Activated naive CD4-positive, alpha-beta T cell treated with anti-CD3 and anti-CD28 coated beads, Interleukin-2, amount 50 U/mL, for 72 hours (primary cell): ENCODE measurements around the gene C4A. TPM values are rescaled to one million over a fixed set of nuclear protein-coding genes. Genes with fewer than 3 reads are reported as not detected.
"Not testable (repeated sequence)": the region's sequence is repeated elsewhere in the genome, so short reads cannot be mapped to it uniquely, and the experiment has no call there.

Experiments used
- ATAC-seq, 2 donors: fragments of 150-1000 bp; cut with Tn5 transposase; 2 replicates each; pipeline ENCODE4 v1.10.0; 2021; ENCODE audit warnings: mild to moderate bottlenecking in 2 of 2, moderate library complexity in 2 of 2
- DNase-seq, 2 donors: peaks; one replicate each; pipeline ENCODE4 v3.0.0; 2021 to 2022; ENCODE audit warnings: low spot score in 2 of 2
- H3K27ac Mint-ChIP-seq, 2 donors: one replicate each; pipeline ENCODE4 v1.8.0; 2022; ENCODE audit warnings: mild to moderate bottlenecking in 2 of 2, mixed read lengths in 2 of 2
- H3K36me3 Mint-ChIP-seq, 2 donors: one replicate each; pipeline ENCODE4 v1.8.0; 2022; ENCODE audit warnings: mixed read lengths in 2 of 2
- H3K9me3 Mint-ChIP-seq, 2 donors: one replicate each; pipeline ENCODE4 v1.8.0; 2022; ENCODE audit warnings: mixed read lengths in 2 of 2
- total RNA-seq, 2 donors: library from RNA; stranded (reverse); gene quantifications; one replicate each; pipeline ENCODE4 v1.2.3, GENCODE V29; 2022

Gene C4A
- total RNA-seq, 2 donors from 2014 or later, result 4.1 to 8.1 TPM

GRCh38 chr6:32037136-32037535 is 55.3 kb downstream of the C4A start:
- H3K36me3 Mint-ChIP-seq, H3K9me3 Mint-ChIP-seq, ATAC-seq, DNase-seq, H3K27ac Mint-ChIP-seq: not testable (repeated sequence)

DNA sequence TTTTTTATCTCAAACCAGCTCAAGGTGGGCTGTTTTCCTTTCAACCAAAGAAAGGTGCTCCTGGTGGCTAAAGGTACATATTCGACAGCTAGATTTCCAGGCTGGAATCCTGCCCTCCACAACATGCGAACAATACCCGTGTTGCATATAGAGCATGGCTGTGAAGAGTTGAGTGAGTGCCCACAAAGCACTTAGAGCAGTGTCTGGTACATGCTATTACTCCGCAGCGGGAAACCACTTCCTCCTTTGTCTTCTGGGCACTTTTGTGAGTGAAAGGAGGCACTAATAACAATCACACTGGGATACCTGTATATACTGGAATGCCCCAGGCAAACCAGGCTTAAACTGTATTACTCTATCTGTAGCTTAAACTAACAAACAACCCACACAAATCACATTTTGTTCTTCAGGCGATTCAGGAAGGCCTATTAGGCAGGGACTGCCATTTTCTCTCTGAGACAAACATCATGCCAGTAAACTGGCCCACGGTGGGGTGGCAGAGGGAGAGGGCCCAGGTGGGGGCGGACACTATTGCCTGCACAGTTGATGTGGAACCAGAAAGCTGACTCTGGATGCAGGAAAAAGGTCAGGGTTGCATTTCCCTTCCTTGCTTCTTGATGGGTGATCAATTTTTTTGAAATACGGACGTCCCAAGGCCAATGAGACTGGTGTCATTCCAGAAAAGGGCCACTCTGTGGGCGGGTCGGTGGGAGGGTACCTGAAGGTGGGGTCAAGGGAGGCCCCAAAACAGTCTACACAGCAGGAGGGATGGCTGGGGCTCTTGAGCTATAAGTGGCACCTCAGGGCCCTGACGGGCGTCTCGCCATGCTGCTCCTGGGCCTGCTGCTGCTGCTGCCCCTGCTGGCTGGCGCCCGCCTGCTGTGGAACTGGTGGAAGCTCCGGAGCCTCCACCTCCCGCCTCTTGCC is 56.0 kb downstream of the C4A start, which contains the start of gene CYP21A2:
CYP21A2 (plus strand) TSS at position 818 of the 927 bp plus-strand sequence; CDS start at position 826, 8 bp downstream.
- H3K27ac Mint-ChIP-seq, H3K36me3 Mint-ChIP-seq, H3K9me3 Mint-ChIP-seq, DNase-seq: not testable (repeated sequence)
- peak; percentile 58 to 73 for ATAC-seq

GRCh38 chr6:32038878-32039277 is 57.0 kb downstream of the C4A start:
- not testable (repeated sequence) for H3K9me3 Mint-ChIP-seq, H3K27ac Mint-ChIP-seq, DNase-seq, H3K36me3 Mint-ChIP-seq, ATAC-seq

GRCh38 chr6:32039321-32040274 is 57.7 kb downstream of the C4A start:
- not testable (repeated sequence) for H3K36me3 Mint-ChIP-seq, DNase-seq, H3K27ac Mint-ChIP-seq, ATAC-seq, H3K9me3 Mint-ChIP-seq

DNA sequence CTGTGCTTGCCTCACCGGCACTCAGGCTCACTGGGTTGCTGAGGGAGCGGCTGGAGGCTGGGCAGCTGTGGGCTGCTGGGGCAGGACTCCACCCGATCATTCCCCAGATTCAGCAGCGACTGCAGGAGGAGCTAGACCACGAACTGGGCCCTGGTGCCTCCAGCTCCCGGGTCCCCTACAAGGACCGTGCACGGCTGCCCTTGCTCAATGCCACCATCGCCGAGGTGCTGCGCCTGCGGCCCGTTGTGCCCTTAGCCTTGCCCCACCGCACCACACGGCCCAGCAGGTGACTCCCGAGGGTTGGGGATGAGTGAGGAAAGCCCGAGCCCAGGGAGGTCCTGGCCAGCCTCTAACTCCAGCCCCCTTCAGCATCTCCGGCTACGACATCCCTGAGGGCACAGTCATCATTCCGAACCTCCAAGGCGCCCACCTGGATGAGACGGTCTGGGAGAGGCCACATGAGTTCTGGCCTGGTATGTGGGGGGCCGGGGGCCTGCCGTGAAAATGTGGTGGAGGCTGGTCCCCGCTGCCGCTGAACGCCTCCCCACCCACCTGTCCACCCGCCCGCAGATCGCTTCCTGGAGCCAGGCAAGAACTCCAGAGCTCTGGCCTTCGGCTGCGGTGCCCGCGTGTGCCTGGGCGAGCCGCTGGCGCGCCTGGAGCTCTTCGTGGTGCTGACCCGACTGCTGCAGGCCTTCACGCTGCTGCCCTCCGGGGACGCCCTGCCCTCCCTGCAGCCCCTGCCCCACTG is 58.6 kb downstream of the C4A start:
- H3K36me3 Mint-ChIP-seq, H3K27ac Mint-ChIP-seq, ATAC-seq, DNase-seq, H3K9me3 Mint-ChIP-seq: not testable (repeated sequence)

DNA sequence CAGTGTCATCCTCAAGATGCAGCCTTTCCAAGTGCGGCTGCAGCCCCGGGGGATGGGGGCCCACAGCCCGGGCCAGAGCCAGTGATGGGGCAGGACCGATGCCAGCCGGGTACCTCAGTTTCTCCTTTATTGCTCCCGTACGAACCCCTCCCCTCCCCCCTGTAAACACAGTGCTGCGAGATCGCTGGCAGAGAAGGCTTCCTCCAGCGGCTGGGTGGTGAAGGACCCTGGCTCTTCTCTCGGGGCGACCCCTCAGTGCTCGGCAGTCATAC is 59.1 kb downstream of the C4A start:
- not testable (repeated sequence) for H3K9me3 Mint-ChIP-seq, H3K27ac Mint-ChIP-seq, ATAC-seq, DNase-seq, H3K36me3 Mint-ChIP-seq

DNA sequence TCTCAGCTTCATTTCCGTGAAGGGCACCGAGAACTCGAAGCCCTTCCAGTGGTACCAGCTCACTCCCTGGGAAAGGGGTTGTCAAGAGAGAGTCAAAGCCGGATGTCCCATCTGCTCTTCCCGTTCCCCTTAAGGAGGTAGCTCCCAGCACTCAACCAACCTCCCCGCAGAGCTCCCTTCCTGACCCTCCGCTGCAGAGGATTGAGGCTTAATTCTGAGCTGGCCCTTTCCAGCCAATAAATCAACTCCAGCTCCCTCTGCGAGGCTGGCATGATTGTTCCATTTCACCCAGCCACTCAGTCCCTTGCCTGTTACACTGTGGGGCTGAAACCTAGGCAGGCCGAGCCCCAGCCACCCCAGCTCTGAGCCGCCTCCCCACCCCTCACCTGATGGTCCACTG is 59.5 kb downstream of the C4A start:
- not testable (repeated sequence) for DNase-seq, ATAC-seq, H3K36me3 Mint-ChIP-seq, H3K9me3 Mint-ChIP-seq, H3K27ac Mint-ChIP-seq

- not testable (repeated sequence) for H3K27ac Mint-ChIP-seq, DNase-seq, ATAC-seq, H3K9me3 Mint-ChIP-seq, H3K36me3 Mint-ChIP-seq
These were observed 60.4 kb downstream of the C4A start for GRCh38 chr6:32042276-32042675.

DNA sequence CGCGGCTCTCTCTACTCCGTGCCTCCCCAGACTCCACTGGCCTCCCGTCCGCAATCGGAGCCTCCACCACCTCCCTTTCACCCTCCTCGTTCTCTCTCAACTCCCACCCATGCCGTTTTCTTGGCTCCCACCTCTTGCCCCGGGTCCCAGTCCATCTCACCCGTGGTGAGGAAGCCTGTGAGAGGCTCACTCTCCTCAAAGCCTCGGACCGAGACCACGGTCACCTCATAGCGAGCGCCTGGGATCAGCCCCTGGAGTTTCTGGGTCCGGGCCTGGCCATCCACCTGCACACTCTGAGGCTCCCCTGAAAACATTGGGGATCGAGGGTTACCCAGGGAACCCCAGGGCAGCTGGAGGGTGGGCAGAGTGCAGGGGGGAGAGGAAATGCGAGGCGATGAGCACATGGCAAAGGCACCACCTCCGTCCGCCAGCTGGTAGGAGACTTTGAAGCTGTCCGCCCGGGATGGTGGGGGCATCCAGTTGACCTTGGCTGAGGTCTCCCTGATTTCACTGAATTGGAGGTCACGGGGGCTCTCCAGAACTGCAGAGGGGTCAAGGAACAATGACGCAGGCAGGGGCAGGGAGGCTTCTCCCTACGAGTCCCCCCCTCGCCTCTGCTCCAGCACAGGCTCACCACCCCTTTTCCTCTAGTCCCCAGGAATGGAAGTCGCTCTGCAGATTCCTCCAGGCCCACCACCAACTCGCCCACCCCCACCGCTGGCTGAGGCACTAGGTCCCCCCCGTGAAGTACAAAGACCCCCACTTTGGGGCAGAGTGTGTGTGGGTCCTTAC is 61.9 kb downstream of the C4A start:
- not testable (repeated sequence) for H3K27ac Mint-ChIP-seq

GRCh38 chr6:32044916-32045315 is 63.1 kb downstream of the C4A start:
- not testable (repeated sequence) for DNase-seq, H3K36me3 Mint-ChIP-seq, H3K27ac Mint-ChIP-seq, H3K9me3 Mint-ChIP-seq, ATAC-seq

More for the DNA sequence above, 61.9 kb downstream of the C4A start:
- ATAC-seq, DNase-seq, H3K36me3 Mint-ChIP-seq, H3K9me3 Mint-ChIP-seq: not testable (repeated sequence)

GRCh38 chr6:32045811-32046449 is 64.1 kb downstream of the C4A start:
- H3K9me3 Mint-ChIP-seq, result no peaks in the 10 kb centered on the region
- no peaks in the 10 kb centered on the region for H3K36me3 Mint-ChIP-seq
- ATAC-seq (no peak), DNase-seq (no peak)
- H3K27ac Mint-ChIP-seq, result no peak overlapping the region

DNA sequence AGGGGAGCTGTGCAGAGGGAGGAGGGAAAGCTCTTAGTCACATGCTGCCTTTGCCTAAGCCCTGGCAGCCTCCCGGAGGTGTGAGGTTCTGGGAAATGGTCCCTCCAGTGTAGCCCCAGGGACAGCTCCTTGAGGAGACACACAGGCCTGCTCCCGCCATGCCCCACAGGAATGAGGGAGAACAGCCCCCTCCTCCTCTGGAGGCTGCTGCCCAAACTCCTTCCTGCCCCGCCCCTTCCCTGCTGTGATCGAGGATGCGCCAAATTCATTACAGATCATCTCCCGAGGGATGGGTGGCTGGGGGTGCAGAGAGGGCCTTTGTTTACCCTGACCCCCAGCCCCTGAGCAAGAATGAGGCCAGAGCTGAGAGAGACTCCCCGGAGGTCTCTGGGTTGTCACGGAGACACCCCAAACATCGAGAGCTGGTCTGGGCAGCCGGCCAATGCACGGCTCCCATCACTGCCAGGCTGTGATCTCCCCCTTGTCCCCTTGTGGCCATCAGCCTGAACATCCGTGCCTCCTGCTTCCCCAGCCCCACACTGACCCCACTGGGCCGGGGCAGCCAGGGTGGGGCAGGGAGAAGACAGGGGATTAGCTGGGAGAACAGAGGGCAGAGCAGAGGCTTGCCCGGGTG is 64.7 kb downstream of the C4A start:
- ATAC-seq, result no peak
- Mint-ChIP-seq H3K36me3 (no peaks in the 10 kb centered on the region), H3K27ac (no peak overlapping the region), H3K9me3 (no peaks in the 10 kb centered on the region)
- no peak for DNase-seq

GRCh38 chr6:32047084-32047478 is 65.2 kb downstream of the C4A start:
- ATAC-seq (no peak), DNase-seq (no peak)
- Mint-ChIP-seq H3K27ac (no peak overlapping the region), H3K9me3 (no peaks in the 10 kb centered on the region), H3K36me3 (no peaks in the 10 kb centered on the region)

- no peaks in the 10 kb centered on the region for H3K9me3 Mint-ChIP-seq
- ATAC-seq, result no peak
- no peak for DNase-seq
- H3K27ac Mint-ChIP-seq, result no peak overlapping the region
- no peaks in the 10 kb centered on the region for H3K36me3 Mint-ChIP-seq
These were observed 65.6 kb downstream of the C4A start for GRCh38 chr6:32047539-32047854.
